HFFc6 (cell line): Measurements from ENCODE around the gene UBL4B. TPM values are rescaled to one million over a fixed set of nuclear protein-coding genes. Genes with fewer than 3 reads are reported as not detected.

Experiments used
- DNase-seq: peaks from one replicate; pipeline ENCODE4 v3.0.0-alpha.2; 2018
- H3K27ac Mint-ChIP-seq: 2 replicates; pipeline ENCODE4 v1.8.0; 2020; ENCODE audit warnings: mild to moderate bottlenecking, mixed read lengths
- H3K27me3 Mint-ChIP-seq: 2 replicates; pipeline ENCODE4 v1.8.0; 2021; ENCODE audit warnings: mild to moderate bottlenecking, moderate library complexity, mixed read lengths; ENCODE audit not compliant: insufficient read depth
- H3K36me3 Mint-ChIP-seq: 2 replicates; pipeline ENCODE4 v1.8.0; 2021; ENCODE audit warnings: low read depth, mixed read lengths
- H3K4me1 Mint-ChIP-seq: 2 replicates; pipeline ENCODE4 v1.8.0; 2020; ENCODE audit warnings: low read depth, mixed read lengths
- H3K4me3 Mint-ChIP-seq: 2 replicates; pipeline ENCODE4 v1.8.0; 2020; ENCODE audit warnings: mild to moderate bottlenecking, moderate library complexity, mixed read lengths
- H3K9me3 Mint-ChIP-seq: 2 replicates; pipeline ENCODE4 v1.8.0; 2020; ENCODE audit warnings: mild to moderate bottlenecking, mixed read lengths
- total RNA-seq, 6 experiments: library from RNA; stranded (reverse); fragmentation: NEBNext Ultra II Directional; extraction: Animal tissue kit (Norgen Biotek cat#: 25700); gene quantifications; 2 replicates in 1 of 6; 3 replicates in 5 of 6; pipeline ENCODE4 v1.2.3, GENCODE V29; 2021
- TF ChIP-seq, protein P1 (sequence below): fragments of 200-600 bp; sonication (generic); IDR thresholded peaks from 2 replicates; pipeline ENCODE4 v1.5.0; 2021; ENCODE audit warnings: antibody characterized with exemption, mild to moderate bottlenecking

UBL4B gene
- total RNA-seq, 6 experiments from 2014 or later: 1.5 to 10.9 (median 1.8) TPM

GRCh38 chr1:110092991-110093390 lies 19.3 kb upstream of the UBL4B start:
- no peak for DNase-seq

GRCh38 chr1:110094931-110095654 lies 17.1 kb upstream of the UBL4B start:
- Mint-ChIP-seq H3K4me3 (no peak overlapping the region), H3K4me1 (peaks cover 28% of the 10 kb centered on the region), H3K27ac (no peak overlapping the region), H3K36me3 (no peaks in the 10 kb centered on the region), H3K27me3 (peaks cover 4% of the 10 kb centered on the region; the same call in 1 of the 2 replicates), H3K9me3 (no peaks in the 10 kb centered on the region)
- TF ChIP-seq, protein P1, sequence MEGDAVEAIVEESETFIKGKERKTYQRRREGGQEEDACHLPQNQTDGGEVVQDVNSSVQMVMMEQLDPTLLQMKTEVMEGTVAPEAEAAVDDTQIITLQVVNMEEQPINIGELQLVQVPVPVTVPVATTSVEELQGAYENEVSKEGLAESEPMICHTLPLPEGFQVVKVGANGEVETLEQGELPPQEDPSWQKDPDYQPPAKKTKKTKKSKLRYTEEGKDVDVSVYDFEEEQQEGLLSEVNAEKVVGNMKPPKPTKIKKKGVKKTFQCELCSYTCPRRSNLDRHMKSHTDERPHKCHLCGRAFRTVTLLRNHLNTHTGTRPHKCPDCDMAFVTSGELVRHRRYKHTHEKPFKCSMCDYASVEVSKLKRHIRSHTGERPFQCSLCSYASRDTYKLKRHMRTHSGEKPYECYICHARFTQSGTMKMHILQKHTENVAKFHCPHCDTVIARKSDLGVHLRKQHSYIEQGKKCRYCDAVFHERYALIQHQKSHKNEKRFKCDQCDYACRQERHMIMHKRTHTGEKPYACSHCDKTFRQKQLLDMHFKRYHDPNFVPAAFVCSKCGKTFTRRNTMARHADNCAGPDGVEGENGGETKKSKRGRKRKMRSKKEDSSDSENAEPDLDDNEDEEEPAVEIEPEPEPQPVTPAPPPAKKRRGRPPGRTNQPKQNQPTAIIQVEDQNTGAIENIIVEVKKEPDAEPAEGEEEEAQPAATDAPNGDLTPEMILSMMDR: no peak
- DNase-seq: no peak

More at GRCh38 chr1:110092991-110093390, 19.3 kb upstream of the UBL4B start:
- Mint-ChIP-seq H3K27ac (no peak overlapping the region), H3K4me1 (peaks cover 31% of the 10 kb centered on the region), H3K36me3 (no peaks in the 10 kb centered on the region), H3K4me3 (no peak overlapping the region), H3K9me3 (no peaks in the 10 kb centered on the region), H3K27me3 (peaks cover 9% of the 10 kb centered on the region)
- TF ChIP-seq, protein P1: no peak

- Mint-ChIP-seq H3K4me1 (peaks cover 24% of the 10 kb centered on the region), H3K27ac (no peak overlapping the region), H3K4me3 (no peak overlapping the region), H3K9me3 (no peaks in the 10 kb centered on the region), H3K36me3 (no peaks in the 10 kb centered on the region), H3K27me3 (peaks cover 4% of the 10 kb centered on the region; the same call in 1 of the 2 replicates)
- no peak for DNase-seq
- TF ChIP-seq, protein P1: no peak
Observed at GRCh38 chr1:110097507-110098221, 14.6 kb upstream of the UBL4B start.

DNA sequence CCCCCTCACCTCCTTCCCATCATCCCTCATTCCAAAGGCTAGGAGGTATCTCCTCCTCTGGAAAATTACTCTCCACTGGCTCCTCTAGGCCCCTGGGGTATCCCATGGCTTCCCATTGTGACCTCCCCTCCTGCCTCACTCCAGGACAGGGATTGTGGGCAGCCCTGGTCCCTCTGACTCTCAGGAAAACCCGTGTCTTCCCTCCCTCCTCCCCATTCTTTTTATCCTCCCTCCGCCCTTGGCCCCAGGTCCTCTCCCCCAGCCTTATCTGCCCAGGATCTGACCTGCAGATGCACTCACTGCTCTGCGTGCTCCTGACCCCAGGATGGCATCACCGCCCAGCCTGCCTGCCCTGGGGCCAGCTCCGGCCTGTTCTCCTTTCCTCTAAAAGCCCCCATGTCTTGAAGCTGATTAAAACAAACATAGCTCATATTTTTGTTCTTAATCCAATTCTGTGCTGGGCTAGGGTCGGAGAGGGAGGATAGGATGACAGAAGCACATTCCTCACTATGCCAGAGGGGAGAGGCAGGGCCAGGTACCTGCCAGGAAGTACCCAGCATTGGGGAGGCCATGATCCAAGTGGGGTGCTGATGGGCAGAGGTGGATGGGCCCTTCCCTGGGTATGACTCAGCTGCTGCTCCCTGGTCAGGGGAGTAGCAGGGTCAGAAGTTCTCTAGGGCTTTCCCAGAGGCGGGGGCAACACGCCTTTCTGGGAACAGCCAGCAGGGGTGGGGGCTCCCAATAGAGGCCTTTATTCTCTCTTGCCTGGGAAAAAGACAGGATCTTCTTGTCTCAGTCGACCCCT lies 13.8 kb upstream of the UBL4B start:
- H3K36me3 Mint-ChIP-seq: no peaks in the 10 kb centered on the region
- no peak for DNase-seq
- no peaks in the 10 kb centered on the region for H3K9me3 Mint-ChIP-seq
- TF ChIP-seq, protein P1: no peak
- H3K4me1 Mint-ChIP-seq: peaks cover 23% of the 10 kb centered on the region
- H3K27ac Mint-ChIP-seq: no peak overlapping the region
- no peak overlapping the region for H3K4me3 Mint-ChIP-seq
- peaks cover 5% of the 10 kb centered on the region; the same call in 1 of the 2 replicates for H3K27me3 Mint-ChIP-seq

DNA sequence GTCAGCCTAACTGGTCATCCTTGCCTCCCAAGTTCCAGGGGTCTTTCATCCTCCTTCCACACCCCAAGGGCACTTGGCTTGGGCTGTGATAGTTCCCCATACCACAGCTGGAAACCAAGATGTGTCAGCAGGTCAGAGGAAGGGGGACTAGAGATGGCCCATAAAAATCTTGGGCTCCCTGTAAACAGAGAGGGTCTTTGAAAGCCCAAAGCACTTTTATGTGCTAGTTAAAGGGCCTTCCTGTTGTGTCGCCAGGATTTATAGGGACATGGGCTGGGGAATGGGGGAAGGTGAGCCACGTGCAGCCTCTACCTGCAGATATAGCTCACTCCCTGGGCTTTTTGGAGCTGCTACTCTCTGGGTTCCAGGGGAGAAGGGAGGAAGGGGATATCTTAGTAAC lies 11.9 kb upstream of the UBL4B start:
- Mint-ChIP-seq H3K27me3 (peaks cover 2% of the 10 kb centered on the region; the same call in 1 of the 2 replicates), H3K27ac (no peak overlapping the region), H3K36me3 (no peaks in the 10 kb centered on the region), H3K4me1 (peaks cover 23% of the 10 kb centered on the region), H3K4me3 (no peak overlapping the region), H3K9me3 (no peaks in the 10 kb centered on the region)
- DNase-seq: no peak
- TF ChIP-seq, protein P1: no peak
